ENCODE measurements around the gene CSMD2.

CSMD2 gene

GRCh38 chr1:33583567-33583966 lies 581.5 kb downstream of the CSMD2 start:
- H4K91ac ChIP-seq (ENCODE audit: low read length), result no peak overlapping the region
- no peak for DNase-seq
- WGBS, result 39% methylated on average over 4 of the region's 6 CpGs
- H3K4me2 ChIP-seq (ENCODE audit: low read length, poor library complexity, severe bottlenecking), result no peak overlapping the region
- no peak overlapping the region for H3K14ac ChIP-seq (ENCODE audit: low read length in 2 of 2)
- H3K79me1 ChIP-seq (replicated peaks; ENCODE audit: low read length, poor library complexity, severe bottlenecking), result no peaks in the 10 kb centered on the region
- no peak overlapping the region for H4K8ac ChIP-seq (ENCODE audit: low read length)
- no peak overlapping the region for H2BK12ac ChIP-seq (ENCODE audit: low read length in 2 of 2)
- H3K4me1 ChIP-seq (ENCODE audit: control insufficient read depth, insufficient read depth, low read depth, low read length), result peaks cover 2% of the 10 kb centered on the region
- H2BK5ac ChIP-seq (ENCODE audit: low read depth, low read length, poor library complexity, severe bottlenecking), result no peak overlapping the region
- no peak overlapping the region for H2AFZ ChIP-seq (ENCODE audit: low read depth, low read length)
- H3K4me3 ChIP-seq (ENCODE audit: insufficient read depth in 1 of 2, low read depth in 1 of 2, low read length in 2 of 2), result no peak overlapping the region
- no peak overlapping the region for H3K23ac ChIP-seq (ENCODE audit: low read length in 2 of 2)
- H2BK120ac ChIP-seq (ENCODE audit: low read depth, low read length), result no peak overlapping the region
- H3K18ac ChIP-seq (ENCODE audit: low read depth in 1 of 2, low read length in 2 of 2), result no peak overlapping the region
- H3K27ac ChIP-seq (ENCODE audit: low read length, poor library complexity, severe bottlenecking), result no peak overlapping the region
- no peak overlapping the region for H2AK5ac ChIP-seq (ENCODE audit: low read length, severe bottlenecking)
- H3K9me3 ChIP-seq (ENCODE audit: control insufficient read depth, low read length), result no peaks in the 10 kb centered on the region
- H2BK15ac ChIP-seq (ENCODE audit: low read depth, poor library complexity, severe bottlenecking), result no peak overlapping the region
- H3K27me3 ChIP-seq (ENCODE audit: control insufficient read depth in 1 of 2, insufficient read depth in 1 of 2, low read length in 2 of 2), result peaks cover 0 to 13% of the 10 kb centered on the region in 2 experiments
- no peak overlapping the region for H3K4ac ChIP-seq (ENCODE audit: low read depth in 1 of 2, low read length in 2 of 2)
- H3K36me3 ChIP-seq (ENCODE audit: control insufficient read depth in 1 of 2, insufficient read depth in 2 of 2, low read depth in 1 of 2, low read length in 2 of 2), result peaks cover 0 to 29% of the 10 kb centered on the region in 2 experiments
- no peak overlapping the region for H3K9ac ChIP-seq (ENCODE audit: low read length)

GRCh38 chr1:33578557-33579448 lies 586.2 kb downstream of the CSMD2 start:
- no peak overlapping the region for H3K4me2 ChIP-seq (ENCODE audit: low read length, poor library complexity, severe bottlenecking)
- H3K9me3 ChIP-seq (ENCODE audit: control insufficient read depth, low read length), result no peaks in the 10 kb centered on the region
- no peak overlapping the region for H2BK5ac ChIP-seq (ENCODE audit: low read depth, low read length, poor library complexity, severe bottlenecking)
- no peak overlapping the region for H3K4ac ChIP-seq (ENCODE audit: low read depth in 1 of 2, low read length in 2 of 2)
- WGBS, result 85% methylated on average over 14 of the region's 16 CpGs
- no peaks in the 10 kb centered on the region for H3K79me1 ChIP-seq (replicated peaks; ENCODE audit: low read length, poor library complexity, severe bottlenecking)
- no peak overlapping the region for H2BK15ac ChIP-seq (ENCODE audit: low read depth, poor library complexity, severe bottlenecking)
- no peak overlapping the region for H2AK5ac ChIP-seq (ENCODE audit: low read length, severe bottlenecking)
- no peak overlapping the region for H3K14ac ChIP-seq (ENCODE audit: low read length in 2 of 2)
- no peak overlapping the region for H2AFZ ChIP-seq (ENCODE audit: low read depth, low read length)
- H3K18ac ChIP-seq (ENCODE audit: low read depth in 1 of 2, low read length in 2 of 2), result no peak overlapping the region
- no peak overlapping the region for H2BK120ac ChIP-seq (ENCODE audit: low read depth, low read length)
- DNase-seq, result no peak
- H4K8ac ChIP-seq (ENCODE audit: low read length), result no peak overlapping the region
- no peak overlapping the region for H4K91ac ChIP-seq (ENCODE audit: low read length)
- H3K4me3 ChIP-seq (ENCODE audit: insufficient read depth in 1 of 2, low read depth in 1 of 2, low read length in 2 of 2), result no peak overlapping the region
- peaks cover 0 to 40% of the 10 kb centered on the region in 2 experiments for H3K36me3 ChIP-seq (ENCODE audit: control insufficient read depth in 1 of 2, insufficient read depth in 2 of 2, low read depth in 1 of 2, low read length in 2 of 2)
- no peak overlapping the region for H2BK12ac ChIP-seq (ENCODE audit: low read length in 2 of 2)
- H3K23ac ChIP-seq (ENCODE audit: low read length in 2 of 2), result no peak overlapping the region
- peaks cover 0 to 13% of the 10 kb centered on the region in 2 experiments for H3K27me3 ChIP-seq (ENCODE audit: control insufficient read depth in 1 of 2, insufficient read depth in 1 of 2, low read length in 2 of 2)
- no peak overlapping the region for H3K9ac ChIP-seq (ENCODE audit: low read length)
- H3K4me1 ChIP-seq (ENCODE audit: control insufficient read depth, insufficient read depth, low read depth, low read length), result no peaks in the 10 kb centered on the region
- no peak overlapping the region for H3K27ac ChIP-seq (ENCODE audit: low read length, poor library complexity, severe bottlenecking)

- Histone ChIP-seq H3K79me1 (replicated peaks; ENCODE audit: low read length, poor library complexity, severe bottlenecking) (no peaks in the 10 kb centered on the region), H2BK120ac (ENCODE audit: low read depth, low read length) (no peak overlapping the region), H3K4ac (ENCODE audit: low read depth in 1 of 2, low read length in 2 of 2) (no peak overlapping the region), H3K27ac (ENCODE audit: low read length, poor library complexity, severe bottlenecking) (no peak overlapping the region), H2BK12ac (ENCODE audit: low read length in 2 of 2) (no peak overlapping the region), H3K4me1 (ENCODE audit: control insufficient read depth, insufficient read depth, low read depth, low read length) (no peaks in the 10 kb centered on the region), H3K4me2 (ENCODE audit: low read length, poor library complexity, severe bottlenecking) (no peak overlapping the region), H3K14ac (ENCODE audit: low read length in 2 of 2) (no peak overlapping the region), H4K91ac (ENCODE audit: low read length) (no peak overlapping the region), H3K4me3 (ENCODE audit: insufficient read depth in 1 of 2, low read depth in 1 of 2, low read length in 2 of 2) (no peak overlapping the region), H3K36me3 (ENCODE audit: control insufficient read depth in 1 of 2, insufficient read depth in 2 of 2, low read depth in 1 of 2, low read length in 2 of 2) (peaks cover 0 to 29% of the 10 kb centered on the region in 2 experiments), H2AK5ac (ENCODE audit: low read length, severe bottlenecking) (no peak overlapping the region), H3K18ac (ENCODE audit: low read depth in 1 of 2, low read length in 2 of 2) (no peak overlapping the region), H3K9ac (ENCODE audit: low read length) (no peak overlapping the region), H2BK15ac (ENCODE audit: low read depth, poor library complexity, severe bottlenecking) (no peak overlapping the region), H4K8ac (ENCODE audit: low read length) (no peak overlapping the region), H3K9me3 (ENCODE audit: control insufficient read depth, low read length) (no peaks in the 10 kb centered on the region), H3K27me3 (ENCODE audit: control insufficient read depth in 1 of 2, insufficient read depth in 1 of 2, low read length in 2 of 2) (peaks cover 0 to 7% of the 10 kb centered on the region in 2 experiments), H2BK5ac (ENCODE audit: low read depth, low read length, poor library complexity, severe bottlenecking) (no peak overlapping the region), H3K23ac (ENCODE audit: low read length in 2 of 2) (no peak overlapping the region), H2AFZ (ENCODE audit: low read depth, low read length) (no peak overlapping the region)
- WGBS, result 81% methylated on average over 8 of the region's 9 CpGs
- DNase-seq, result no peak
Measured at GRCh38 chr1:33577663-33578062, 587.4 kb downstream of the CSMD2 start.

GRCh38 chr1:33576821-33577599 lies 588.0 kb downstream of the CSMD2 start:
- H4K91ac ChIP-seq (ENCODE audit: low read length), result no peak overlapping the region
- H3K18ac ChIP-seq (ENCODE audit: low read depth in 1 of 2, low read length in 2 of 2), result no peak overlapping the region
- H3K4ac ChIP-seq (ENCODE audit: low read depth in 1 of 2, low read length in 2 of 2), result no peak overlapping the region
- no peak overlapping the region for H3K27ac ChIP-seq (ENCODE audit: low read length, poor library complexity, severe bottlenecking)
- no peak for DNase-seq
- H2AFZ ChIP-seq (ENCODE audit: low read depth, low read length), result no peak overlapping the region
- no peak overlapping the region for H2BK15ac ChIP-seq (ENCODE audit: low read depth, poor library complexity, severe bottlenecking)
- H3K23ac ChIP-seq (ENCODE audit: low read length in 2 of 2), result no peak overlapping the region
- no peak overlapping the region for H2AK5ac ChIP-seq (ENCODE audit: low read length, severe bottlenecking)
- H3K14ac ChIP-seq (ENCODE audit: low read length in 2 of 2), result no peak overlapping the region
- H2BK5ac ChIP-seq (ENCODE audit: low read depth, low read length, poor library complexity, severe bottlenecking), result no peak overlapping the region
- H3K9me3 ChIP-seq (ENCODE audit: control insufficient read depth, low read length), result no peaks in the 10 kb centered on the region
- no peak overlapping the region for H2BK120ac ChIP-seq (ENCODE audit: low read depth, low read length)
- peaks cover 0 to 30% of the 10 kb centered on the region in 2 experiments for H3K36me3 ChIP-seq (ENCODE audit: control insufficient read depth in 1 of 2, insufficient read depth in 2 of 2, low read depth in 1 of 2, low read length in 2 of 2)
- H3K4me2 ChIP-seq (ENCODE audit: low read length, poor library complexity, severe bottlenecking), result no peak overlapping the region
- no peak overlapping the region for H2BK12ac ChIP-seq (ENCODE audit: low read length in 2 of 2)
- no peaks in the 10 kb centered on the region for H3K4me1 ChIP-seq (ENCODE audit: control insufficient read depth, insufficient read depth, low read depth, low read length)
- H3K9ac ChIP-seq (ENCODE audit: low read length), result no peak overlapping the region
- H4K8ac ChIP-seq (ENCODE audit: low read length), result no peak overlapping the region
- no peaks in the 10 kb centered on the region for H3K79me1 ChIP-seq (replicated peaks; ENCODE audit: low read length, poor library complexity, severe bottlenecking)
- no peak overlapping the region for H3K4me3 ChIP-seq (ENCODE audit: insufficient read depth in 1 of 2, low read depth in 1 of 2, low read length in 2 of 2)
- peaks cover 0 to 3% of the 10 kb centered on the region in 2 experiments for H3K27me3 ChIP-seq (ENCODE audit: control insufficient read depth in 1 of 2, insufficient read depth in 1 of 2, low read length in 2 of 2)
- WGBS, result 72% methylated on average over 10 of the region's 11 CpGs
